ENCODE measurements around the gene GDPD5.

Gene GDPD5

GRCh38 chr11:75408957-75409219, 116.9 kb downstream of the GDPD5 start:
- DNase-seq (ENCODE audit: low read depth): no peak
- no peak overlapping the region for H3K4me3 ChIP-seq (ENCODE audit: low read depth, low read length)
- TF ChIP-seq, protein P1, sequence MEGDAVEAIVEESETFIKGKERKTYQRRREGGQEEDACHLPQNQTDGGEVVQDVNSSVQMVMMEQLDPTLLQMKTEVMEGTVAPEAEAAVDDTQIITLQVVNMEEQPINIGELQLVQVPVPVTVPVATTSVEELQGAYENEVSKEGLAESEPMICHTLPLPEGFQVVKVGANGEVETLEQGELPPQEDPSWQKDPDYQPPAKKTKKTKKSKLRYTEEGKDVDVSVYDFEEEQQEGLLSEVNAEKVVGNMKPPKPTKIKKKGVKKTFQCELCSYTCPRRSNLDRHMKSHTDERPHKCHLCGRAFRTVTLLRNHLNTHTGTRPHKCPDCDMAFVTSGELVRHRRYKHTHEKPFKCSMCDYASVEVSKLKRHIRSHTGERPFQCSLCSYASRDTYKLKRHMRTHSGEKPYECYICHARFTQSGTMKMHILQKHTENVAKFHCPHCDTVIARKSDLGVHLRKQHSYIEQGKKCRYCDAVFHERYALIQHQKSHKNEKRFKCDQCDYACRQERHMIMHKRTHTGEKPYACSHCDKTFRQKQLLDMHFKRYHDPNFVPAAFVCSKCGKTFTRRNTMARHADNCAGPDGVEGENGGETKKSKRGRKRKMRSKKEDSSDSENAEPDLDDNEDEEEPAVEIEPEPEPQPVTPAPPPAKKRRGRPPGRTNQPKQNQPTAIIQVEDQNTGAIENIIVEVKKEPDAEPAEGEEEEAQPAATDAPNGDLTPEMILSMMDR (IDR thresholded peaks at IDR 0.05; ENCODE audit: control insufficient read depth, extremely low read depth, insufficient read depth): no peak

- no peak overlapping the region for H3K4me3 ChIP-seq (ENCODE audit: low read depth, low read length)
- no peak for DNase-seq (ENCODE audit: low read depth)
- TF ChIP-seq, protein P1 (IDR thresholded peaks at IDR 0.05; ENCODE audit: control insufficient read depth, extremely low read depth, insufficient read depth): no peak
These were observed 119.4 kb downstream of the GDPD5 start for GRCh38 chr11:75406338-75406777.

GRCh38 chr11:75403983-75404658, 121.6 kb downstream of the GDPD5 start:
- no peak for DNase-seq (ENCODE audit: low read depth)
- H3K4me3 ChIP-seq (ENCODE audit: low read depth, low read length): no peak overlapping the region
- TF ChIP-seq, protein P1 (IDR thresholded peaks at IDR 0.05; ENCODE audit: control insufficient read depth, extremely low read depth, insufficient read depth): no peak

- no peak overlapping the region for H3K4me3 ChIP-seq (ENCODE audit: low read depth, low read length)
- TF ChIP-seq, protein P1 (IDR thresholded peaks at IDR 0.05; ENCODE audit: control insufficient read depth, extremely low read depth, insufficient read depth): no peak
- no peak for DNase-seq (ENCODE audit: low read depth)
These were observed 122.7 kb downstream of the GDPD5 start for GRCh38 chr11:75403037-75403436.

DNA sequence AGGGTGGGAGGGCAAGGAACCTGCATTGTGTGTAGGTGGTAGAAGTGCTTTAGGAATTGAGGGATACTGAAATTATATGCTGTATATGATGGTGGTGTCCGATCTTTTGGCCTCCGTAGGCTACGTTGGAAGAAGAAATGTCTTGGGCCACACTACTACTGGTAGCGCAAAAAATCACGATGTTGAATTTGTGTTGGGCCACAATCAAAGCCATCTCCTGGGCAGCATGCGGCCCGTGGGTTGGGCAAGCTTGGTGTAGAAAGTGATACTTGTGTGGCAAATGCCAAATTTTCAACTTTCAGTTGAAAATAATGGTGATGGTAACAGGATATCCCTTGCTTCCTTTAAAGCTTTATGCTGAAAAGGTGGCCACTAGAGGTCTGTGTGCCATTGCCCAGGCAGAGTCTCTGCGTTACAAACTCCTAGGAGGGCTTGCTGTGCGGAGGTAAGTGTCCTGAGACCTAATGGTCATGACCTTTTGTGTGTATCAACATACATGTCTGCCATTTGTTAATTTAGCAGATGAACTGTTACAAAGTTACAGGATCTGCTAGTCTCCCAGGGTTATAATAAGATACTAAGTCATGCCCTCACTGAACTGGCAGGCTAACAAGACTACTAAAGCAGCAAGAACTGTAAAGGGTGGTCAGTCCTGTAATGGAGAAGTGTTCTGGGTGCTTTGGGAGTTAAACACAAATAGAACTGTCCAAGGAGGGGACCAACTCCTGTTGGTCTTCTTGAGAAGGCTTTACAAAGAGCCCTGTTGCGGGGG, 123.6 kb downstream of the GDPD5 start:
- H3K4me3 ChIP-seq (ENCODE audit: low read depth, low read length): peak overlapping the region; percentile 70
- TF ChIP-seq, protein P1 (IDR thresholded peaks at IDR 0.05; ENCODE audit: control insufficient read depth, extremely low read depth, insufficient read depth): no peak
- DNase-seq (ENCODE audit: low read depth): no peak

DNA sequence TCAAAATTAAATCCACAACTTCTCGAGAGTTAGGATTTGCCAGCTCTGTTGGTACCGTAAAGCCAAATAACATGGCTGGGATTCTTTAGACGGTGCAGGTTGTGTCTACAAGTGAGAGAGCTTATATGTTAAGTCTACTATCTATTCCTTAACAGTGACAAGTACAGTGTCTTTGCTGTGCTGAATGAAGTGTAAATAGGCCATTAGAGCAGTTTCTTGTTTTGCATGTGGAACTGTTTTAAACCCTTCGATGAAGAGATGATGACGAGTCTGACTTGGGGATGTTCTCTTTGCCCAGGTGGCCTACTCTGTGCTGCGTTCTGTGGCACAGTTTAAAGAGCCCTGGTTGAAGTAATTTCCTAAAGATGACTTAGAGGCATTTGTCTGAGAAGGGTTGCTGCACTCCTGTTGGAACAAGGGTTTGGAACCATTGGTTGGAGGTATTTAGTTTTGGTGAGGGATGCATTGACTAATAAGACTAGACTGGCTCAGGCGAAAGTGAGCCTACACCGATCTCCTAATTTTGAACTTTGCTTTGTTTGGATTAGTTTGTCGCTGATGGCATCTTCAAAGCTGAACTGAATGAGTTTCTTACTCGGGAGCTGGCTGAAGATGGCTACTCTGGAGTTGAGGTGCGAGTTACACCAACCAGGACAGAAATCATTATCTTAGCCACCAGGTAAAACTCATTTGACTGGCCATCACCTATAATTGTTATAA, 125.4 kb downstream of the GDPD5 start:
- H3K4me3 ChIP-seq (ENCODE audit: low read depth, low read length): peak overlapping the region; percentile 70
- TF ChIP-seq, protein P1 (IDR thresholded peaks at IDR 0.05; ENCODE audit: control insufficient read depth, extremely low read depth, insufficient read depth): no peak
- no peak for DNase-seq (ENCODE audit: low read depth)

Measured in LNCaP clone FGC (cell line).